Ishikawa (cell line): ENCODE results near the gene ADRB2.

Experiments used
- CEBPB ChIP-seq: IDR thresholded peaks from 2 replicates; pipeline ENCODE4 v1.6.1; 2012
- EGR1 ChIP-seq: IDR thresholded peaks from 2 replicates; pipeline ENCODE4 v1.6.1; 2012

DNA sequence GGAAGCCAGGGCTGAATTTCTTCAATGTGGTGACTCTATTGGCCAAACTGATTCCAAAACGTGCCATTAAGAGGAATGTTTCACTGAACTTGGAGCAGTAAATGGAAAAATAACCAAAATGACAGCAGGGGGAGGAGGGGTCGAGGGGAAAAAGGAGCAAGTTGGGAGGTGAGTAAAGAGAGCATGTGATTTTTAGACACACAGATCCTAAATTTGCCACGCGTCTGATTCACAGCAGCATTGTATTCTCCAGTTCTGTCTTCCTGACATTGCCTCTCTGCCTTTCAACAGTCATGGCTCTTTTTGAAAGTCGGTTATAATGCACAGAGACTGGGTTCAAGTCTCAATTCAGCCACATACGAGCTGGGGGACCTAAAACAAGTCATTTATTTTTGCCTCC, 22.0 kb upstream of the ADRB2 start:
- no peak for TF ChIP-seq EGR1
- TF ChIP-seq CEBPB = no peak
